GM23248 (cell line): ENCODE results near the gene ARSI.

Source experiments
- EZH2 ChIP-seq: fragments of 200-600 bp; sonication (generic); IDR thresholded peaks from 2 replicates; pipeline ENCODE4 v1.6.1; 2018; ENCODE audit warnings: antibody characterized with exemption, mild to moderate bottlenecking; ENCODE audit not compliant: insufficient read depth, poor library complexity, severe bottlenecking
- EZH2phosphoT487 ChIP-seq: fragments of 200-600 bp; sonication (generic); IDR thresholded peaks from 2 replicates; pipeline ENCODE4 v1.6.1; 2018; ENCODE audit warnings: antibody characterized with exemption, moderate library complexity, mild to moderate bottlenecking, low read depth; ENCODE audit not compliant: insufficient read depth

GRCh38 chr5:150311015-150311692 is 8.4 kb upstream of the ARSI start:
- TF ChIP-seq EZH2: no peak
- no peak for TF ChIP-seq EZH2phosphoT487
